Heart left ventricle (tissue), 16 donors: ENCODE results near the gene EIF2S3. TPM values are rescaled to one million over a fixed set of nuclear protein-coding genes. Genes with fewer than 3 reads are reported as not detected.

ENCODE experiments used
- ATAC-seq, 4 donors: fragments of 200-7000 bp; cut with Tn5 transposase; one replicate each; pipeline ENCODE4 v1.9.1; 2020 to 2022; ENCODE audit warnings: moderate library complexity in 4 of 4, mild to moderate bottlenecking in 3 of 4, moderate number of reproducible peaks in 1 of 4
- DNase-seq, 5 donors: peaks; one replicate each; pipeline ENCODE4 v3.0.0-alpha.2; 2020
- H3K27ac ChIP-seq, 12 donors: fragments of 200-600 bp; sonication (generic) in 4 of 12; one replicate each; pipeline versions ENCODE4 v1.5.0 to v1.8.0; 2016 to 2022; ENCODE audit warnings: mild to moderate bottlenecking in 2 of 12
- H3K27me3 ChIP-seq, 9 donors: fragments of 200-600 bp; sonication (generic) in 2 of 9; one replicate each; pipeline versions ENCODE4 v1.5.1 to v1.8.0; 2016 to 2022; ENCODE audit warnings: mild to moderate bottlenecking in 3 of 9
- H3K36me3 ChIP-seq, 9 donors: fragments of 200-600 bp; sonication (generic) in 2 of 9; one replicate each; pipeline versions ENCODE4 v1.5.0 to v1.8.0; 2018 to 2022; ENCODE audit warnings: mild to moderate bottlenecking in 2 of 9
- H3K4me1 ChIP-seq, 12 donors: fragments of 200-600 bp; sonication (generic) in 4 of 12; one replicate each; pipeline versions ENCODE4 v1.5.0 to v1.8.0; 2016 to 2022; ENCODE audit warnings: mild to moderate bottlenecking in 3 of 12
- H3K4me3 ChIP-seq, 12 donors: fragments of 200-600 bp; sonication (generic) in 4 of 12; one replicate each; pipeline versions ENCODE4 v1.5.0 to v1.8.0; 2017 to 2022; ENCODE audit warnings: mild to moderate bottlenecking in 9 of 12, moderate library complexity in 4 of 12
- H3K9me3 ChIP-seq, 12 donors: fragments of 200-600 bp; sonication (generic) in 4 of 12; one replicate each; pipeline versions ENCODE4 v1.5.0 to v1.8.0; 2016 to 2022; ENCODE audit warnings: mild to moderate bottlenecking in 1 of 12
- CTCF ChIP-seq, 12 donors: fragments of 200-600 bp; sonication (generic) in 4 of 12; IDR thresholded peaks; one replicate each; pipeline versions ENCODE4 v1.5.0 to v1.8.0; 2018 to 2022; ENCODE audit warnings: antibody characterized with exemption in 12 of 12, mild to moderate bottlenecking in 5 of 12
- POLR2A ChIP-seq, 2 donors: fragments of 450-650 bp; IDR thresholded peaks; one replicate each; pipeline ENCODE4 v1.6.1; 2017; ENCODE audit warnings: antibody characterized with exemption in 2 of 2, mild to moderate bottlenecking in 2 of 2, moderate library complexity in 2 of 2
- WGBS, 4 donors: extraction: QIAGEN DNeasy Blood & Tissue Kit in 2 of 4; methylation state at CpG; one replicate each; pipeline versions ENCODE4 v1.1.5 to v1.1.7; 2013 to 2018; 5-methylcytosine and 5-hydroxymethylcytosine counted together
- intact Hi-C, 10 donors: fragments of 100-400 bp; cut with DNase I; formaldehyde crosslinking; loops; one replicate each; pipeline versions ENCODE4 v1.11.1 to v1.14.2; 2022
- polyA plus RNA-seq, 2 donors: library from polyadenylated mRNA; stranded (reverse); fragments of 200-250 nt; gene quantifications; one replicate each; pipeline ENCODE4 v1.2.3, GENCODE V29; 2013
- total RNA-seq, 9 donors: library from RNA; depleted of rRNA in 2 of 9; stranded (reverse); fragments of >200 nt in 2 of 9; fragmentation: NEBNext Ultra II Directional in 3 of 9; extraction: Animal tissue kit (Norgen Biotek cat#: 25700) in 3 of 9; gene quantifications; one replicate each; pipeline versions ENCODE4 v1.1.0 to v1.2.4, GENCODE V29; 2016 to 2023
- donor health status: ischemic (EF 13 %, LVEDD 7.1; RV severe dilation, severe dysfunction).
- donor health status: healthy with polysubstance abuse.
- donor health status: DM: no; HTN: yes; CAD: no.
- donor health status: DM: no; HTN: no; CAD: no.
- donor health status: ischemic (EF 25% LVEDD 6.9; RV normal size, moderate dysfunction).
- donor health status: ischemic (EF 25% LVEDD 5.7; RV mildly dilated, moderate dysfunction).
- donor health status: healthy.
- donor health status: DM: yes; HTN: yes; CAD: no.
- donor health status: ischemic (EF 35%, LVEDD 5.7; RV mildly dilated, moderate dysfunction).
- donor health status: nonischemic (EF 11% LVEDD 7.7; RV severe dilation, severe dysfunction).
- donor health status: DM: yes; HTN: yes; CAD: no.
- donor health status: PGD.
- donor health status: ischemic (EF 29% LVEDD 5.4; RV normal size, mild dysfunction).
- donor health status: nonischemic (EF 23%, LVEDD 6.1; RV moderate dilation, normal function).

Gene EIF2S3
- total and polyA plus RNA-seq, 11 donors: 22.9 to 126 (median 82.5) TPM

- H3K27ac ChIP-seq: no peak overlapping the region
- no peaks in the 10 kb centered on the region for H3K4me1 ChIP-seq
- no peaks in the 10 kb centered on the region for H3K36me3 ChIP-seq
- peaks cover 0 to 13% (median 0%) of the 10 kb centered on the region in 9 donors for H3K27me3 ChIP-seq
- no peak overlapping the region for H3K4me3 ChIP-seq
- DNase-seq (no peak), ATAC-seq (no peak)
- H3K9me3 ChIP-seq: no peaks in the 10 kb centered on the region
- TF ChIP-seq POLR2A (IDR thresholded peaks at IDR 0.05) (no peak), CTCF (IDR thresholded peaks at IDR 0.05) (no peak)
- intact Hi-C loops: no loop called here
- 81 to 89% (median 88%) methylated on average over 6 of the region's 6 CpGs for WGBS, 4 donors
Measured at GRCh38 chrX:24099394-24099793, 44.6 kb downstream of the EIF2S3 start.

- ATAC-seq: no peak
- Histone ChIP-seq H3K4me3 (no peak overlapping the region), H3K9me3 (no peaks in the 10 kb centered on the region), H3K4me1 (no peaks in the 10 kb centered on the region), H3K36me3 (no peaks in the 10 kb centered on the region), H3K27ac (no peak overlapping the region), H3K27me3 (peaks cover 0 to 13% (median 0%) of the 10 kb centered on the region in 9 donors)
- no peak for DNase-seq
- TF ChIP-seq POLR2A (IDR thresholded peaks at IDR 0.05) (no peak), CTCF (IDR thresholded peaks at IDR 0.05) (no peak)
- WGBS, 4 donors: 45 to 79% (median 71%) methylated on average over 2 of the region's 2 CpGs
- intact Hi-C loops: no loop called here
Measured at GRCh38 chrX:24100713-24101112, 46.0 kb downstream of the EIF2S3 start.

- ATAC-seq (no peak), DNase-seq (peak in 2 of 5 donors; percentile 10 to 19)
- WGBS, 4 donors: 36 to 52% (median 49%) methylated on average over 2 of the region's 2 CpGs
- TF ChIP-seq POLR2A (IDR thresholded peaks at IDR 0.05): no peak
- no peak for TF ChIP-seq CTCF (IDR thresholded peaks at IDR 0.05)
- intact Hi-C loops: no loop called here
- Histone ChIP-seq H3K4me1 (no peaks in the 10 kb centered on the region), H3K36me3 (no peaks in the 10 kb centered on the region), H3K27me3 (peaks cover 0 to 16% (median 0%) of the 10 kb centered on the region in 9 donors), H3K27ac (no peak overlapping the region), H3K4me3 (no peak overlapping the region), H3K9me3 (no peaks in the 10 kb centered on the region)
Measured at GRCh38 chrX:24110069-24110468, 55.3 kb downstream of the EIF2S3 start.

GRCh38 chrX:24113181-24113580, 58.4 kb downstream of the EIF2S3 start:
- Histone ChIP-seq H3K4me1 (peaks cover 0 to 4% (median 0%) of the 10 kb centered on the region in 12 donors), H3K36me3 (no peaks in the 10 kb centered on the region), H3K4me3 (no peak overlapping the region), H3K27me3 (peaks cover 0 to 5% (median 0%) of the 10 kb centered on the region in 9 donors), H3K9me3 (no peaks in the 10 kb centered on the region), H3K27ac (no peak overlapping the region)
- no peak for TF ChIP-seq POLR2A (IDR thresholded peaks at IDR 0.05)
- TF ChIP-seq CTCF (IDR thresholded peaks at IDR 0.05): no peak
- ATAC-seq: no peak
- WGBS, 4 donors: 92 to 97% (median 96%) methylated on average over 2 of the region's 2 CpGs
- intact Hi-C loops: no loop called here
- no peak for DNase-seq
